Islet precursor cell (in vitro differentiated cells): ENCODE data around the gene NFE2L2.
A peak's percentile ranks its signal among the peaks of the same experiment; 100 is the strongest.
"Not testable (repeated sequence)": the region's sequence is repeated elsewhere in the genome, so short reads cannot be mapped to it uniquely, and the experiment has no call there.

ENCODE experiments used
- DNase-seq: peaks from one replicate; pipeline ENCODE4 v3.0.0-alpha.2; 2018

Gene NFE2L2

DNA sequence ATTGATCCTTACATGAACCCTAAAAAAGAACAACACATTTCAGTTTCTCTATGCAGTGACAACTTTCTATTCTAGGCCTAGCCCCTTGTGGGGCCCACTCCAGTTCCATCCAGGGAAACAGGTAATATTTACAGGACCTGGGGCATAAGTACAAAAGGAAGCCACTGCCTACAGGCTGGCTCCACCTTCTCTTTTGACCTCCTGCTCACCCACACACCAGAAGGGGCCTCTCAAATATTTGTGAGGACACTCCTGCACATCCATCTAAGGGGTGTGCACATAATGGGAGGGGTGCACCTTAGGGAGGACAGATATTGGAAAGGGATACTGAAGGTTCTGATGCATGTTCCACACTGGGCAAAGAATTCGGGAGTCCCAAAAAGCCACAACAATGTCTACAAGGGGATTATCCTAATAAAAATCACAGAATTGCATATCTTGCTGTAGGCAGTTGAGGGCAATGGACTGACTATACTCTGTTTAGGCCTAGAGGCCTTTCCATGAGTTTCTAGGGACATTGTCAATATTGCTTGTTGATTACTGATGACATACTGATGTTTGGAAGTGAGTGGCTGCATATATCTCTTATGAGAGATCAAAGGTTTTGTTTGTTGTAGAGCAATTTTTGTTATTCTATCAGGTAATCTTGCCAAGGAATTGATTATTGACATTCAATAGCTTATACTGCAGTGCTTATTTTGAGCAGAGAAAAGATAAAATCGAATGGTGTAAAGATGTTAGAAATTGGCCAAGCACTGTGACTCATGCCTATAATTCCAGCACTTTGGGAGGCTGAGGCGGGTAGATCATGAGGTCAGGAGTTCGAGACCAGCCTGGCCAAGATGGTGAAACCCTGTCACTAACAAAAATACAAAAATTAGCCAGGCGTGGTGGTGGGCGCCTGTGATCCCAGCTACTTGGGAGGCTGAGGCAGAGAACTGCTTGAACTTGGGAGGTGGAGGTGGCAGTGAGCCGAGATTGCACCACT lies 75.8 kb downstream of the NFE2L2 start:
- DNase-seq = no peak

DNA sequence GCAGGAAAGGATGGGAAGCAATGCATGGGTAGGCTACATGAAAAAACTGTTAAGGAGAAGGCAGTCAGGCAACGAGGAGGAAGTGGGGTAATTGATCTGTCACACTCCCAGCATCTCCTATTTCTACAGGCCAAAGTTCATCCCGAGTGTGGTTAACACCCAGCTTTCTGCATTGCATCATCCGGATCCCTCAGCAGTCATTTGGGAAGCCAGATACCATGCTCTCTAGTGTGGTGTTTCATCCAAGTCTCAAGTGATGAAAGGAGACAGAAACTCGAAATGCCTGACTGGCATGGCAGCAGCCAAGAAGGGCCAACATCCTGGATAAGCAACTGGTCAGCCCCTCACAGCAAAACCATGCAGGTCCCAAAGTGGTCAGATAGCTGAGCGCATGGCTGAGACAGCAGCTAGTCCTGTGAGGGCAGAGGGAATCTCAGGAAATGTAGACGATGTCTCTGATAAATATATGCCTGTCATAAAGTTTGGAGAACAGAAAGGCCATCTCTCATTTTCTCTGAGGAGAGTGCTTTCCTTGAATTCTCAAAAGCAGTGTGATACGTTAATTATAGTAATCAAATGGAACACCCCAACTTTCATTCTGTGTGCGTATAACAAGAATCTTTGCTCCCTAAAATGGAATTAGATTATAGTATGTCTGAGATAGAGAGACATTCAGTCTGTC lies 76.8 kb downstream of the NFE2L2 start:
- peak; percentile 72 for DNase-seq

DNA sequence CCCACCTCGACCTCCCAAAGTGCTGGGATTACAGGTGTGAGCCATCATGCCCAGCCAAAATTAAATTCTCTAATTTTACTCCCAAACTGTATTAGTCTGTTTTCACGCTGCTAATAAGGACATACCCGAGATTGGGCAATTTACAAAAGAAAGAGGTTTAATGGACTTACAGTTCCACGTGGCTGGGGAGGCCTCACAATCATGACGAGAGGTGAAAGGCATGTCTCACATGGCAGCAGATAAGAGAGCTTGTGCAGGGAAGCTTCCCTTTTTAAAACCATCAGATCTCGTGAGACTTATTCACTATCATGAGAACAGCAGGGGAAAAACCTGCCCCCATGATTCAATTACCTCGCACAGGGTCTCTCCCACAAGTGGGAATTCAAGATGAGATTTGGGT lies 78.5 kb downstream of the NFE2L2 start:
- not testable (repeated sequence) for DNase-seq

DNA sequence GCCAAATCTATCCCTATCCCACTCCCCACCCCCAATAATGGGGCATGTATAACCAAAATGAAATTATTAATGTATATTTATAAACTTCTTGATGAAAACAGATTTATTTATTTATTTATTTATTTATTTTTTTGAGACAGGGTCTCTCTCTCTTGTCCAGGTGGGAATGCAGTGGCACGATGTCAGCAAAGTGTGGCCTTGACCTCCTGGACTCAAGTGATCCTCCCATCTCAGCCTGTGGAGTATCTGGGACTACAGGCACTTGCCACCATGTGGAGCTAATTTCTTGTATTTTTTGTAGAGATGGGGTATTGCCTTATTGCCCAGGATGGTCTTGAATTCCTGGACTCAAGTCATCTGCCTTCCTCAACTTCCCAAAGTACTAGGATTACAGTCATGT lies 79.9 kb downstream of the NFE2L2 start:
- DNase-seq = no peak

DNA sequence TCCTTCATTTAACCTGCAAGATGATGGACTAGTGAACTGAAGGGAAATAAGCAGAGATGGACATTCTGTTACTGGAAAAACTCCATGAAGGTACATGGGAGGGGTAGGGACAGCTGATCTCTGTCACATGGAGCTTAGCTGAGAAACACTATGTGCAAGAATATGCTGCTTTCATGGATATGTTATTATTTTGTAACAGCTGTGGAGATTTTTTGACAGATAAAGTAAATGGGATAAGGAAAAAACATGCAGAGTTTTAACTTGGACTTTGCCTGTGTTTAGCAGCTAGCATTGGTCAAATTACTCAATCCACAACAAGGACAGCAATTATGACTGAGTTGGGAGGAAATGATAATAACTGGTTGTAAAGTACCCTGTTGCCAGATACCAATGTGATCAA lies 80.7 kb downstream of the NFE2L2 start:
- no peak for DNase-seq
